Measurements from ENCODE around the gene CBX7. TPM values are rescaled to one million over a fixed set of nuclear protein-coding genes. Genes with fewer than 3 reads are reported as not detected.

The CBX7 gene
- polyA plus RNA-seq, 1 donor from 2014 or later = 4.4 TPM

DNA sequence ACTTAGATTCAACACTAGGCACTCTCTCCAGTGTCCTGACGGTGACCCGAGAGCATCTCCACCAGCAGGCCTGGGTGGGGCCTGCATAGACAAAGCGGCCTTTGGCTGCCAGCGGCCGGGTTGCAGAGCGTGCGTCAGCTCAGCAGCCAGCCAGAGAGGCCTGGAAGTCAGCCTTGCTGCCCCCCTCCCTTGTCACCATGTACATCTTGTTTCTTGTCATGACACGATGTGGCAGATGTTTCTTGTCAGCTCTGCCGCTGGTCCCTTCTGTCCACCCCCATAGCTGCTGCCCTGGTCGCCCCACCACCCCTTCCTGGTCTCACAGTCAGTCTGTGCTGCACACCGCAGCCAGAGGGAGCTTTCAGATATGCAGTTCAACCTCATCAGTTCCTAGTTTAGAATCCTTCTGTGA lies 33.1 kb upstream of the CBX7 start:
- Histone ChIP-seq H2AFZ (ENCODE audit: low read depth, low read length) (no peak overlapping the region), H3K27me3 (ENCODE audit: insufficient read depth, low read depth, low read length) (no peaks in the 10 kb centered on the region), H3K9me3 (ENCODE audit: low read length) (no peaks in the 10 kb centered on the region), H3K9ac (ENCODE audit: low read length) (no peak overlapping the region), H3K4me2 (ENCODE audit: low read length) (no peak overlapping the region), H3K36me3 (ENCODE audit: insufficient read depth, low read length) (no peaks in the 10 kb centered on the region), H3K9me2 (ENCODE audit: insufficient read depth, low read length) (no peaks in the 10 kb centered on the region), H3K79me2 (replicated peaks; ENCODE audit: insufficient read depth, low read length) (no peaks in the 10 kb centered on the region), H4K20me1 (ENCODE audit: insufficient read depth) (no peaks in the 10 kb centered on the region), H3F3A (ENCODE audit: insufficient read depth, low read length, poor library complexity, severe bottlenecking) (no peaks in the 10 kb centered on the region), H3K4me3 (ENCODE audit: low read length) (no peak overlapping the region), H3K27ac (ENCODE audit: low read length) (no peak overlapping the region)
- no peak for TF ChIP-seq SMC3 (conservative IDR thresholded peaks at IDR 0.05; ENCODE audit: poor library complexity)
- TF ChIP-seq POLR2AphosphoS5 (IDR thresholded peaks at IDR 0.05) = no peak
- TF ChIP-seq, protein P1, sequence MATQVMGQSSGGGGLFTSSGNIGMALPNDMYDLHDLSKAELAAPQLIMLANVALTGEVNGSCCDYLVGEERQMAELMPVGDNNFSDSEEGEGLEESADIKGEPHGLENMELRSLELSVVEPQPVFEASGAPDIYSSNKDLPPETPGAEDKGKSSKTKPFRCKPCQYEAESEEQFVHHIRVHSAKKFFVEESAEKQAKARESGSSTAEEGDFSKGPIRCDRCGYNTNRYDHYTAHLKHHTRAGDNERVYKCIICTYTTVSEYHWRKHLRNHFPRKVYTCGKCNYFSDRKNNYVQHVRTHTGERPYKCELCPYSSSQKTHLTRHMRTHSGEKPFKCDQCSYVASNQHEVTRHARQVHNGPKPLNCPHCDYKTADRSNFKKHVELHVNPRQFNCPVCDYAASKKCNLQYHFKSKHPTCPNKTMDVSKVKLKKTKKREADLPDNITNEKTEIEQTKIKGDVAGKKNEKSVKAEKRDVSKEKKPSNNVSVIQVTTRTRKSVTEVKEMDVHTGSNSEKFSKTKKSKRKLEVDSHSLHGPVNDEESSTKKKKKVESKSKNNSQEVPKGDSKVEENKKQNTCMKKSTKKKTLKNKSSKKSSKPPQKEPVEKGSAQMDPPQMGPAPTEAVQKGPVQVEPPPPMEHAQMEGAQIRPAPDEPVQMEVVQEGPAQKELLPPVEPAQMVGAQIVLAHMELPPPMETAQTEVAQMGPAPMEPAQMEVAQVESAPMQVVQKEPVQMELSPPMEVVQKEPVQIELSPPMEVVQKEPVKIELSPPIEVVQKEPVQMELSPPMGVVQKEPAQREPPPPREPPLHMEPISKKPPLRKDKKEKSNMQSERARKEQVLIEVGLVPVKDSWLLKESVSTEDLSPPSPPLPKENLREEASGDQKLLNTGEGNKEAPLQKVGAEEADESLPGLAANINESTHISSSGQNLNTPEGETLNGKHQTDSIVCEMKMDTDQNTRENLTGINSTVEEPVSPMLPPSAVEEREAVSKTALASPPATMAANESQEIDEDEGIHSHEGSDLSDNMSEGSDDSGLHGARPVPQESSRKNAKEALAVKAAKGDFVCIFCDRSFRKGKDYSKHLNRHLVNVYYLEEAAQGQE (IDR thresholded peaks at IDR 0.05; ENCODE audit: borderline replicate concordance) = no peak
- TF ChIP-seq RAD21 (conservative IDR thresholded peaks at IDR 0.05) = no peak
- TF ChIP-seq, protein P2, sequence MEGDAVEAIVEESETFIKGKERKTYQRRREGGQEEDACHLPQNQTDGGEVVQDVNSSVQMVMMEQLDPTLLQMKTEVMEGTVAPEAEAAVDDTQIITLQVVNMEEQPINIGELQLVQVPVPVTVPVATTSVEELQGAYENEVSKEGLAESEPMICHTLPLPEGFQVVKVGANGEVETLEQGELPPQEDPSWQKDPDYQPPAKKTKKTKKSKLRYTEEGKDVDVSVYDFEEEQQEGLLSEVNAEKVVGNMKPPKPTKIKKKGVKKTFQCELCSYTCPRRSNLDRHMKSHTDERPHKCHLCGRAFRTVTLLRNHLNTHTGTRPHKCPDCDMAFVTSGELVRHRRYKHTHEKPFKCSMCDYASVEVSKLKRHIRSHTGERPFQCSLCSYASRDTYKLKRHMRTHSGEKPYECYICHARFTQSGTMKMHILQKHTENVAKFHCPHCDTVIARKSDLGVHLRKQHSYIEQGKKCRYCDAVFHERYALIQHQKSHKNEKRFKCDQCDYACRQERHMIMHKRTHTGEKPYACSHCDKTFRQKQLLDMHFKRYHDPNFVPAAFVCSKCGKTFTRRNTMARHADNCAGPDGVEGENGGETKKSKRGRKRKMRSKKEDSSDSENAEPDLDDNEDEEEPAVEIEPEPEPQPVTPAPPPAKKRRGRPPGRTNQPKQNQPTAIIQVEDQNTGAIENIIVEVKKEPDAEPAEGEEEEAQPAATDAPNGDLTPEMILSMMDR (IDR thresholded peaks at IDR 0.05; ENCODE audit: poor library complexity, severe bottlenecking) = no peak
- no peak for TF ChIP-seq TAF1 (IDR thresholded peaks at IDR 0.05; ENCODE audit: low read depth)
- no peak for TF ChIP-seq MXI1 (conservative IDR thresholded peaks at IDR 0.05; ENCODE audit: poor library complexity, severe bottlenecking)
- no peak for TF ChIP-seq EZH2 (IDR thresholded peaks at IDR 0.05; ENCODE audit: borderline replicate concordance, insufficient read depth, low read length, poor library complexity, severe bottlenecking)
- no peak for TF ChIP-seq EP300 (conservative IDR thresholded peaks at IDR 0.05; ENCODE audit: poor library complexity, severe bottlenecking)

DNA sequence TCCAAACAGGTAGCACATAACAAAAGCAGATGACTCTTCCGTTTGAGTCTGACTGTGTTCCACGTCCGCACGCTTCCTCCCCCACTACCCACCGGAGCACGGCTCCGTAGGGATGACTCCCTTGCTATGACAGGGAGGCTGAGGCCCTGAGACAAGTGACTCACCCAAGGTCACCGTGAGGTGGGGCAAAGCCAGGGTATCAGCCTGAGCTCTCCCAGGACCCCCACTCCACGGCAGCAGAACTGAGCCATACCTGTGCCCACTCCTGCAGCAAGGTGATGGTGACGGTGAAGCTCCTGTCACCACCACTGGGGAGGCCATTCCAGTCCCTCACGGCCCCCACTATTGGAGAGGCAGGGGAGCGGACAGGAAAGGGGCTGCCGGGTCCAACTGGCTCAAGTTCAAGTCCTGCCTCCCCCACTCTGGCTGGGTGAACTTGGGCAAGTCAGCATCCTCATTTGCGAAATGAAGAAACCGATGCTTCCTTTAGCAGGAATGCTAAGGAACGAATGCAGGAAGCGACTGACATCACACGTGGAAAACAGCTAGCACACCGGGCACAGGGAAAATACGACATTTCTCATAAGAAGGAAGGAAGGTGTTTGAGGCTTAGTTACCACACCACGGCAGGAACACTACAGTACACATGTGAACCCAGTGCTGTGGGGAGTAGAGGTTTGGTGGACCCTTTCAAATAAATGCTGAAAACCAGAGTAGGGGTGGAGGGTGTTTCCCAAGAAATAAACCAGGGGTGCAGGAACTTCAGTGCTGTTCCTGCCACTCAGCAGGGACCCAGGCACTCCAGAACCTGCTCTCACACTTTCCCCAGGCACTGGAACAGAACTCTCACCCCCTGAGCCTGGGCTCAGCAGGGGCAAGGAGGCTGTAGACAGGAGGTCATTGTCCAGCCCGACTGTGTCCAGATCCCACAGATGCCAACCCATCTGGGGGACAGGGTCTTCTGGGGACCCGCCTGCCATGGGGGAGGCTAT lies 32.4 kb upstream of the CBX7 start:
- Histone ChIP-seq H3F3A (ENCODE audit: insufficient read depth, low read length, poor library complexity, severe bottlenecking) (no peaks in the 10 kb centered on the region), H3K27ac (ENCODE audit: low read length) (no peak overlapping the region), H3K9me3 (ENCODE audit: low read length) (no peaks in the 10 kb centered on the region), H3K36me3 (ENCODE audit: insufficient read depth, low read length) (no peaks in the 10 kb centered on the region), H3K27me3 (ENCODE audit: insufficient read depth, low read depth, low read length) (no peaks in the 10 kb centered on the region), H3K4me2 (ENCODE audit: low read length) (no peak overlapping the region), H3K79me2 (replicated peaks; ENCODE audit: insufficient read depth, low read length) (no peaks in the 10 kb centered on the region), H2AFZ (ENCODE audit: low read depth, low read length) (no peak overlapping the region), H3K4me3 (ENCODE audit: low read length) (no peak overlapping the region), H4K20me1 (ENCODE audit: insufficient read depth) (no peaks in the 10 kb centered on the region), H3K9ac (ENCODE audit: low read length) (no peak overlapping the region), H3K9me2 (ENCODE audit: insufficient read depth, low read length) (no peaks in the 10 kb centered on the region)
- TF ChIP-seq MXI1 (conservative IDR thresholded peaks at IDR 0.05; ENCODE audit: poor library complexity, severe bottlenecking) (no peak), POLR2AphosphoS5 (IDR thresholded peaks at IDR 0.05) (no peak), TAF1 (IDR thresholded peaks at IDR 0.05; ENCODE audit: low read depth) (no peak), SMC3 (conservative IDR thresholded peaks at IDR 0.05; ENCODE audit: poor library complexity) (no peak), RAD21 (conservative IDR thresholded peaks at IDR 0.05) (no peak), EP300 (conservative IDR thresholded peaks at IDR 0.05; ENCODE audit: poor library complexity, severe bottlenecking) (no peak)
- TF ChIP-seq, protein P1 (IDR thresholded peaks at IDR 0.05; ENCODE audit: borderline replicate concordance) = no peak
- TF ChIP-seq, protein P2 (IDR thresholded peaks at IDR 0.05; ENCODE audit: poor library complexity, severe bottlenecking) = no peak

Measured in neural cell (in vitro differentiated cells).